ENCODE measurements around the gene HYAL2.

Gene HYAL2

GRCh38 chr3:50303013-50303815 lies 19.3 kb downstream of the HYAL2 start, which contains the start of gene HYAL1:
Gene HYAL1, minus strand, starts transcription at chr3:50303574. Its CDS starts 618 bp downstream, at chr3:50302956.
- DNase-seq: peak; percentile 55

- DNase-seq: no peak
Observed at GRCh38 chr3:50302095-50303012, 20.2 kb downstream of the HYAL2 start.

- DNase-seq: no peak
Observed at GRCh38 chr3:50300681-50301254, 21.8 kb downstream of the HYAL2 start.

DNA sequence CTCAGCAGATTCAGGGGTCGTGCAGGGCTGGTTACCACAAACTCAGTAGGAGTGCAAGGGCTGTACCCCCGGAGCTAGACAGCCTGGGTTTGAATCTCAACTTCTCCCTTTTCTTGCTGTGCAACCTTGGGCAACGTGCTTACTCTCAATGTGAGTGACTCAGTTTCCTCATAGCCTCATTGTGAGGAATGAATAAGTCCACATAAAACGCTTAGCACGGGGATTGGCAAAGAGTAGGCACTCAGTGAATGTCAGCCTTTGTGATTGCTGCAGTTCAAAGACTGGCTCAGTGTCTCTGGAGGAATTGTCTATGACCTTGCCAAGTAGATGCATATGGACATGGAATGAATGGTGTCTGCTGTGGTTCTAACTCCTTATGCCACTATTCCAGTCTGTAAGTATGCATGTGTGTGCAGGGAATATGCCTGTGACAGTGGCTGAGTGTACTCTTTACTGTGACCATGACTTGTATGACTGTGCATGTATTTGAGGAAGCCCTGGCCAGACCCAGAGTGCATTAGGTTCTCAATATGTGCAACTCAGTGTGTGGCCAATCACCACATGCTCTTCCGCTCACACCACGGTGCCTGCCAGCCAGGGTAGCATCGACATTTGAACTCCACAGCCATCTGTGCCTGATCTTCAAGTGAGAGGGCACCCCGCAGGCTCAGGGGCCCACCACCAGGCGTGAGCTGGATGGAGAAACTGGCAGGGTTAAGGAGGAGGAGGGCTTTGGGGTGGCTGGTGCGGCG lies 22.4 kb downstream of the HYAL2 start:
- DNase-seq: peak; percentile 78

DNA sequence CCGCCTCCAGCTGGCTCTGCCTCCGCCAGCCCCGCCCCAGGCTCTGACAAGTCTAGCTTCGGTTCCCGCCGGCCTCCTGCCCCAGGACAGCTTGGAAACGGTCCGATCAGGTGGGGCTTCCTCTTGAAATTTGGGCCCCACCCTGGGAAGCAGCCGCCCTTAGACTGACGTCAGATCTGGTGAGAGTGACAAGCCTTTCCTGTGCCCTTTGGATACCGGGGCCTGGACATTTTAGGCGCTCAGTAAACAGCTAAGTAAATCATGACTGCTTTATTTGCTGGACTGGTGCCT lies 23.0 kb downstream of the HYAL2 start:
- DNase-seq: no peak

DNA sequence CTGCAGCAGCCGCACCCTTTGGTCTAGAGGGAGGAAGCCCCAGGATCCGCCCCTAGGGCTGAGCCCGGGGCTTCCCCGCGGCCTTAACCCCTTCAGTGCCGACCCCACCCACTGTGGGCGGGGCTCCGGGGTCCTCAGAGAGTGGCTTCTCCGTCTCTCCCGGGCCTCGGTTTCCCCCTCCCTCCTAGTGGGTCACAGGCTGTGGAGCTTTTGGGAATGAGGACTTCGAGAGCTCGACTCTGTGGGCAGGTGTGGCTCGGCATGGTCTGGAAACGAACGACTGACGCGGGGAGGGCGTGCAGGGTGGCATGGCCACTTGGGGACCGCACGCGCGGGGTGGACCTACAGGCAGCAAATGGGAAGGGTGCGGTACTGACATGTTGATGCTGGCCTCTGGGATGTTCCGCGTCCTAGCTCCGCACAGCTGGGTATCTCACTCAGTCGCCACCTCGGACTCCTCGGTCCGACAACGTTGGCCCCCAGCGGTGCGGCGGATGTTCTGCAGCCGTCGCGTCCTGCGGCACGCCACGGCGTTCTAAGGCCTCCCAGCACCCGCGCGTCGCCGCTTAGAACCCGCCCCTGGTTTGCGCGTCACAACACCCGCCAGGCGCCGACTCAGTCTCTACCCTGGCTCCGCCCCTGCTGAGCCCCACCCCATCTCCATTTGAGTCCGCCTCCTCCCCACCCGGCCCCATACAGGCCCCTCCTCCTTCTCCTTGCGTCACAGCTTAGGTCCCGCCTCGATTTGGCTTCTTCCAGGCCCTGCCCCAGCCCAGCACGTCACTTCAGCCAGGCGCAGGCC lies 23.5 kb downstream of the HYAL2 start, which contains the start of the genes HYAL3 and NAA80:
TSS of gene HYAL3 (minus strand) at position 570 of the 802 bp plus-strand sequence. CDS start 3,803 bp downstream, outside the sequence.
TSS of gene NAA80 (minus strand) at position 570 of the 802 bp plus-strand sequence. CDS start 1,942 bp downstream, outside the sequence.
- DNase-seq: peak; percentile 99

DNA sequence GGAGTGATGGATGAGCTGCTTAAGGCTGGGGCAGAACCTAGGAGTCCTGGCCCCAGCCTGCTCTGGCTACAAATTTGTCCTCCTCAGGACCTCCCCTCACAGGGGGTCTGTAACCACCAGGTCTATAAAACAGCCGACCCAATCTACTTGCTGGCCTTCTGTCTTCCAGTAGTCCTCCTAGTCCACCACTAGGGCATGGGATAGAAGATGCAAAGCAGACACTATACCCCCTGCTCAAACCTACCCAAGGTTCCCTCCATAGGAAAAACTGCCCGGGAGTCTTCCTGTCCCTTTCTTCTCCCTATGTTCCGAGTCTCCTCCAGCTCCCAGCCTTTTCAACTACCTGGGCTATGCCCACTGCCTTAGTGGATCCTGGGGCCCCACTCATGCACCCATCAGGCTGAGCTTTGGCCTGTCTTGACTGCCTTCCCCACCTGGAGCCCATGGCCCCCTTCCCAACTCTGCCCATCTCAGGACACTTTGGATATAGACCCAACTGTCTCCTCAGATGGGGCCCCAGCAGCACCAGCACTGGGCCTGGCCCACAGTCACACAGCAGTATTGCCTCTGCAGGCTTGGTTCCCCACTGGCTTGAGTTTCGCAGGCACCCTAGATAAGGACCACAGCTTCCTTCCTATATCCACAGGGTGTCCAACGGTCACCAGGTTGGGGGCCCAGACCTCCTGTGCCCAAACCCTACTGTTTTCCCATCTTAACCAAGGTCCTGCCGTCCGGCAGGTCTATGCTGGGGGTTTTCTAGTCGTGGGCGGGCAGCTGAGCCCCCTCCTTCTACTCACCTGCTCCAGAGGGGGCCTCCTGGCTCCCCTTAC lies 24.4 kb downstream of the HYAL2 start:
- DNase-seq: peak; percentile 72

GRCh38 chr3:50297384-50297775 lies 25.2 kb downstream of the HYAL2 start:
- peak; percentile 69 for DNase-seq

GRCh38 chr3:50296721-50297383 lies 25.7 kb downstream of the HYAL2 start:
- no peak for DNase-seq

- no peak for DNase-seq
Observed at GRCh38 chr3:50295553-50296431, 26.8 kb downstream of the HYAL2 start.

GRCh38 chr3:50294492-50295403 lies 27.8 kb downstream of the HYAL2 start:
- no peak for DNase-seq

GRCh38 chr3:50294089-50294488 lies 28.5 kb downstream of the HYAL2 start:
- DNase-seq: no peak

- DNase-seq: no peak
Observed at GRCh38 chr3:50293079-50293801, 29.3 kb downstream of the HYAL2 start.

DNA sequence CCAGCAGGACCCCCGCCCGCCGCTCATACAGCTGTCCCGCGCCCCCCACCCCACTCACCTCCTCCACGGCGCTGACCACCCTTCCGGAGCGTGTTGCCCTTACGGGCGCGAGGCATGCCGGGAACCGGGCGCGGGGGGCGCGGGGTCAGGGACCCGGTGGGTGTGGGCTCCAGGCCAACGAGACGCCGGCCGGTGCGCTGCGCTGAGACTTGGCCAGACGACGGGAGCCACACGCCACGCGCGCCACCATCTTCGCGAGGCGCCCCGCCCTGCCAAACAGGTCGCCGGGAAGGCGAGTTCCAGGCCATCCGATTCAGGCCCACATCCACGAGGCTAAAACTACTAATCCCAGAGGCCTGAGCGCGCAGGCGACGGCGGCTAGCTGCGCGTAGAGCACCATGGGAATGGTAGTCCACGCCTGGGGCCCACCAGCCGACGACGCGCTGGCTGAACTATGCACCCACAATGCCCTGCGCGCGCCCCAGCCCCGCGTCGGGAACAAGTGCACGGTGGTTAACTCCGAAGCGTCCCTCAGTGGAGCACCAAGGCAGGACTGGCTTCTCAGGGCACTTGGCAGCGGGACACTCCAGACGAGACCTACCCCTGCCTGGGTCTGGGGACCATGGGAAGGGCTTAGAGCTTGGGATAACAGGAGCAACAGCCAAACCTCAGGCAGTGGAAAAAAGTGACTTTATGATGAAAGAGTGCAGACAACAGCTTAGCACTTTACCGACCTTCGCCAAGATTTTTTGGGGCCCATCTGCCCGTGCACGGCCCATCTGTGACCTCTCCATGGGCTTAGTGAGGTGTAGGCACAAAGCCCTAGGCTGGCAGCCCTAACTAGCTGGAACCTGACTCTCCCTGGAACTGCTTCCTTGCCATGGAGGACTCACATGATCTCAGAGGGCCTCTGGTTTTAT lies 30.1 kb downstream of the HYAL2 start, which contains the start of gene IFRD2:
TSS of gene IFRD2 (minus strand) at position 271 of the 920 bp plus-strand sequence. CDS start at position 116, 155 bp downstream.
- DNase-seq: peak; percentile 99

DNA sequence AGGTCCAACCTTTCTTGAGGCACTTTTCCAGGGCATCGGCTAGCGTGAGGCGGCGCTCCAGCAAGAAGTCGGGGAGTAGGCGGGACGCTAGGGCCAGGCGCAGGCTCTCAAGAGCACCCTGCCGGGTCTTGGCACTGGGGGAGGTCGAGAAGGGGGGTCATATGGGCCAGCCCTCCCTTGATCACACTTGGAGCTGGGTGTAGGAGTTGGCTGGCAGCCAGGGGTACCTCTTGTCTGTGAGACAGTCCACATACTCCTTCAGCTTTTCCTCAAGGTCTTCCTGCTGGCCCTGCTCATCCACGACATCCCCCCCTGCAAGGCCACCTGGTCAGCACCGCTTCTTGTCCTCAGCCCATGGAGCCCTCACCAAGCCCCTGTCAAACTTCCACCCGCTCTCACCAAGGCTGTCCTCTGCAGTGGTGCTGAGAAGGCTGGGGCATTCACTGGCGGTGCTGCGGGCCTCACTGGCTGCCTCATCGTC lies 32.3 kb downstream of the HYAL2 start:
- no peak for DNase-seq

DNA sequence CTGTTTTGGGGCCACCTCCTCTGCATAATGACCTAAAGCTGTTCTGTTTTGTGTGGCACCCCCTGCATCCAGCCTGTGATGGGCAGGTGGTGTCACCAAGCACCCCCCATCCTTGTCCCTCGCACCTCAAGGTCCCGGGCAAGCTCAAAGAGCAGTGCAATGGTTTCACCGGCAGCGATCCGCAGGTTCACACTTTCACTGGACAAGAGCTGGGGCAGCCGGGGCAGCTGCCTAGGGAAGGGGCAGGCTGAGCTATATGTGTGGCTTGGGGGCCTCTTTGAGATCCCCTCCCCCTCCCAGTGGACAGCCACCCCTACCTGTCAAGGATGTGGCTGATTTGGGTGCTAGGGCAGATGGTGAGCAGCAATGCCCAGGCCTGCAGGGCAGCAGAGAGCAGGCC lies 33.4 kb downstream of the HYAL2 start:
- no peak for DNase-seq
